GM21526 (cell line): ENCODE data around the gene ZNF490.

ENCODE experiments used
- ATAC-seq: cut with Tn5 transposase; IDR thresholded peaks from one replicate; pipeline ENCODE4 v1.9.1; 2021; ENCODE audit warnings: moderate library complexity; ENCODE audit not compliant: unreplicated experiment, low FRiP score

ZNF490 gene

DNA sequence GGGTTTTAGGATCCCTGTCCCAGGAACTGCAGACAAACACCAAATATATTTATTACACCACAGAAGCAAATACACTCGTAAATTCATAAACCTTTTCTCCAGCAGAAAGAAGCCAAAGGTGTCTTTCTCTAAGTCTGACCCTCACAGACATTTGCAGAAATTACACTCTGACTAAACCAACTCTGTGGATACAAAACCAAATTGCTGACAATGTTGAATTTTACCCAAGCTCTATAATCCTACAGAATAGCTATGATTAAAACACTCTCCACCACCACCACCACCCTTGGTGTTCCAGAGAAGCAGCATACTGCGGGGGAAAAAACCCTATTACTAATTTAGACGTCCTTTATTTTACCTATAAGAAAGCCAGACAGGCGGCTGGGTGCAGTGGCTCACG, 64.5 kb downstream of the ZNF490 start:
- no peak for ATAC-seq

DNA sequence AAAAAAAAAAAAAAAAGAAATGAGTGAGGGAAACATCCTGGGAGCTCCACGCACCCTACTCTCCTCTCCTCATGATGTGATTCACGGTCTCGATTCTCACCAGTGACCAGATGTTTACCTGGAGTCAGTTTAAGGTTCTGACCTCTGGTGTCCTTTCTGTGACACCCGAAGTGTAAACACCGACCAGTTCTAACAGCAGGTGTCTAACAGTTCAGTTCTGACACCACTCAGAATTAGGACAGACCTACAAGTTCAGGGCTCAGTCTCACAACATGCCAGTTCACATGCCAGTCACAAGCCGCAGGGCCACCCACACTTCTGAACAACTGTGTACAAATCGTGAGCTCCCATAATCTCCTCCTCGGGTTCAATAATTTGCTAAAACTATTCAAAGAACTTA, 65.3 kb downstream of the ZNF490 start:
- no peak for ATAC-seq

DNA sequence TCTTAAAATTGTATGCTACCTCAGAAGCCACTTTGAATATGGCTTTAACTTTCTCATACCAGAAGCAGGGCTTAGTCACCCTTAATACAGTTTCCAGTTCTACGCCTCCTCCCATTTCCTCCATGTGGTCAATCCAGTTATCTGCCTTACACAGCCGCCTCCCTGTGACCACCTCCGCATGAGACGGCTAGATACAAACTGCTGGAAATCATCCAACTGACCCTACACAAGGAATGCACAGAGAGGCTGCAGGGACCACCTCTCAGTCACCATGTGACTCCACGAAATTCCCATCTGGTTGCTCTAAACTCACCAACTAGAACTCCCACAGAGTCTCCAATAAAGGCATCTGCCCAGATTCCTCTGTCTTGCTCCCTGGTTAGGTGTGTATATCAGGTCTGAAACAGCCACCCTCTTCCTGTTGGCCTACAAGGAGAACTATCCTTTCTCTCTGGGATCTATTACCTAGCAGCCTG, 66.2 kb downstream of the ZNF490 start:
- no peak for ATAC-seq

DNA sequence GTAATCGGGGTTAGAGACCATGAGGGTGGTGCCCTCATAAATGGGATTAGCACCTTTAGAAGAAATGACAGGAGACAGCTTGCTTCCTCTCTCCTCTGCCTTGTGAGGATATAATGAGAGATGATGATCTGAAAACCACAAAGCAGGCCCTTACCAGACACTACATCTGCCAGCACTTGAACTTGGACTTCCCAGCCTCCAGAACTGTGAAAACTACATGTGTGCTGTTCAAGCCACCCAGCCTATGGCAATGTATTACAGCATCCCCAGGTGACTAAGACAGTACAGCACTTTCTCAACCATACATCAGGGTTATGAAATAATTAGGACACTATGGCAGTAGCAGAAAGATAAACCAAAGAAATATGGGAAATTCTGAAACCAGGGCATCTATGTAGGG, 66.8 kb downstream of the ZNF490 start:
- no peak for ATAC-seq
